HepG2 (cell line): ENCODE results near the gene SLC6A6. TPM values are rescaled to one million over a fixed set of nuclear protein-coding genes. Genes with fewer than 3 reads are reported as not detected.

Source experiments
- ATAC-seq: fragments of 200-7000 bp; cut with Tn5 transposase; 3 replicates; pipeline ENCODE4 v1.9.1; 2020; ENCODE audit warnings: mild to moderate bottlenecking, moderate library complexity
- BruUV-seq: library from RNA; stranded (reverse); fragments of 400-500 nt; replicated peaks from 2 replicates; lab custom pipeline; 2021; lab: Mats Ljungman, UMichigan
- CTCF ChIA-PET: fragments of 300-600 bp; formaldehyde crosslinking; extraction: SDS; loops from one replicate; lab custom pipeline; 2021; ENCODE audit warnings: low total read pairs, inconsistent platforms, low intra/inter-chr PET ratio; lab: Yijun Ruan, JAX
- POLR2A ChIA-PET: fragments of 350-600 bp; sonication (Branson Sonifier 250); formaldehyde crosslinking; loops from one replicate; lab custom pipeline; 2020; ENCODE audit warnings: antibody characterized with exemption, inconsistent platforms; lab: Yijun Ruan, JAX
- DNase-seq: peaks from one replicate; pipeline ENCODE4 v3.0.0-alpha.2; 2015; ENCODE audit warnings: low spot score
- FAIRE-seq: peaks from 3 replicates; lab custom pipeline; 2011; peaks lifted over from hg19 to GRCh38; lab: Jason Lieb, UNC
- H2AFZ ChIP-seq: one replicate; pipeline ENCODE4 v1.6.1; 2011; ENCODE audit warnings: low read length, inconsistent platforms
- H3K27ac ChIP-seq: fragments of 300-600 bp; 3 replicates; pipeline ENCODE4 v1.8.0; 2011; ENCODE audit warnings: mixed run types, mild to moderate bottlenecking, mixed read lengths, low read length, inconsistent platforms; ENCODE audit not compliant: insufficient read depth; ENCODE audit errors: extremely low read length
- H3K27me3 ChIP-seq, 2 experiments: fragments of 200-600 bp in 1 of 2; 2 replicates in 1 of 2; 3 replicates in 1 of 2; pipeline versions ENCODE4 v1.6.0 to v1.8.0; 2011; ENCODE audit warnings: low read length in 2 of 2, mild to moderate bottlenecking in 2 of 2, moderate library complexity in 2 of 2, inconsistent platforms in 1 of 2; ENCODE audit not compliant: insufficient read depth in 2 of 2, control insufficient read depth in 1 of 2
- H3K36me3 ChIP-seq, 2 experiments: fragments of 200-600 bp in 1 of 2; replicated peaks in 1 of 2; 2 replicates in 1 of 2; 3 replicates in 1 of 2; pipeline versions ENCODE4 v1.5.1 to v1.8.0; 2011; ENCODE audit warnings: low read length in 2 of 2, inconsistent platforms in 1 of 2; ENCODE audit not compliant: insufficient read depth in 2 of 2, control insufficient read depth in 1 of 2
- H3K4me1 ChIP-seq: 2 replicates; pipeline ENCODE4 v1.5.1; 2012; ENCODE audit warnings: low read length, inconsistent platforms; ENCODE audit not compliant: insufficient read depth
- H3K4me2 ChIP-seq: 2 replicates; pipeline ENCODE4 v1.6.0; 2011; ENCODE audit warnings: low read depth, low read length, inconsistent platforms
- H3K4me3 ChIP-seq, 3 experiments: fragments of 200-600 bp in 1 of 3; sonication (generic), shearing (Covaris generic) in 1 of 3; replicated peaks in 1 of 3; 2 replicates each; pipeline ENCODE4 v1.5.1; 2011 to 2016; ENCODE audit warnings: low read length in 3 of 3, inconsistent platforms in 2 of 3, low read depth in 2 of 3, mild to moderate bottlenecking in 2 of 3, control low read depth in 1 of 3, mixed read lengths in 1 of 3; ENCODE audit not compliant: insufficient read depth in 1 of 3
- H3K79me2 ChIP-seq: one replicate; pipeline ENCODE4 v1.6.1; 2011; ENCODE audit warnings: low read length, inconsistent platforms; ENCODE audit not compliant: insufficient read depth
- H3K9ac ChIP-seq: 2 replicates; pipeline ENCODE4 v1.6.0; 2011; ENCODE audit warnings: mild to moderate bottlenecking, low read depth, low read length, inconsistent platforms; ENCODE audit not compliant: insufficient read depth
- H3K9me3 ChIP-seq: 2 replicates; pipeline ENCODE4 v1.5.1; 2012; ENCODE audit warnings: mild to moderate bottlenecking, low read length
- H4K20me1 ChIP-seq: 2 replicates; pipeline ENCODE4 v1.6.0; 2011; ENCODE audit warnings: inconsistent platforms, mild to moderate bottlenecking, low read length, moderate library complexity; ENCODE audit not compliant: insufficient read depth
- GABPB1 ChIP-seq: IDR thresholded peaks from 2 replicates; pipeline ENCODE4 v1.6.1; 2016; ENCODE audit warnings: mild to moderate bottlenecking, missing genetic modification reagents, moderate library complexity, missing compliant biosample characterization
- KAT8 ChIP-seq: IDR thresholded peaks from 2 replicates; pipeline ENCODE4 v1.6.1; 2016; ENCODE audit warnings: missing genetic modification reagents, missing compliant biosample characterization
- SP140L ChIP-seq: sonication (generic); formaldehyde crosslinking; IDR thresholded peaks from 2 replicates; pipeline ENCODE4 v1.4.0; 2020; ENCODE audit warnings: missing genetic modification reagents, borderline replicate concordance
- ZMYM4 ChIP-seq: sonication (generic); formaldehyde crosslinking; IDR thresholded peaks from 2 replicates; pipeline ENCODE4 v1.8.1; 2023; ENCODE audit warnings: mild to moderate bottlenecking, missing genetic modification reagents
- ZNF24 ChIP-seq: fragments of 450-650 bp; IDR thresholded peaks from 2 replicates; pipeline ENCODE4 v1.6.1; 2017; ENCODE audit warnings: antibody characterized with exemption, mild to moderate bottlenecking
- ZNF276 ChIP-seq: sonication (generic); formaldehyde crosslinking; IDR thresholded peaks from 2 replicates; pipeline ENCODE4 v1.4.0; 2020; ENCODE audit warnings: mild to moderate bottlenecking, low read depth, missing genetic modification reagents
- ZNF335 ChIP-seq: sonication (generic); formaldehyde crosslinking; IDR thresholded peaks from 2 replicates; pipeline ENCODE4 v1.4.0; 2020; ENCODE audit warnings: missing genetic modification reagents
- ZNF383 ChIP-seq: sonication (generic); formaldehyde crosslinking; IDR thresholded peaks from 2 replicates; pipeline ENCODE4 v1.4.0; 2020; ENCODE audit warnings: missing genetic modification reagents, mild to moderate bottlenecking, borderline replicate concordance
- ZNF614 ChIP-seq: IDR thresholded peaks from 2 replicates; pipeline ENCODE4 v1.6.1; 2018; ENCODE audit warnings: missing biosample characterization, missing genetic modification reagents, inconsistent platforms, borderline replicate concordance
- whole genome bisulfite sequencing: methylation state at CpG from one replicate; pipeline ENCODE4 v1.1.6; 2017; ENCODE audit warnings: low lambda C conversion rate; 5-methylcytosine and 5-hydroxymethylcytosine counted together
- in situ Hi-C: cut with HindIII; loops from 2 replicates; pipeline ENCODE4 v1.10.0; 2017; ENCODE audit warnings: low pct_unique_long_range_greater_than_20kb; ENCODE audit not compliant: extremely low pct_ligation_motif_present
- intact Hi-C: fragments of 100-400 bp; cut with micrococcal nuclease; formaldehyde crosslinking; loops from one replicate; pipeline ENCODE4 v1.10.0; 2022; ENCODE audit not compliant: unreplicated experiment
- polyA plus RNA-seq, 8 experiments: library from polyadenylated mRNA; depleted of rRNA in 3 of 8; stranded (reverse) in 7 of 8; unstranded in 1 of 8; fragments of >200 nt; fragmentation: Illumina TruSeq in 4 of 8; extraction: Trizol in 4 of 8; gene quantifications; 2 replicates each; pipeline versions ENCODE4 v1.2.1 to v1.2.3, GENCODE V29; 2011 to 2016; ENCODE audit warnings: low read depth in 4 of 8, missing spikeins in 1 of 8, mixed read lengths in 1 of 8; ENCODE audit not compliant: insufficient read depth in 1 of 8
- total RNA-seq, 5 experiments: library from RNA; depleted of rRNA; stranded (reverse); fragments of >200 nt; fragmentation: Illumina TruSeq; extraction: Trizol; gene quantifications; 2 replicates each; pipeline ENCODE4 v1.2.3, GENCODE V29; 2016; ENCODE audit warnings: low read depth in 1 of 5

The SLC6A6 gene
- total and polyA plus RNA-seq, 2 of the 13 experiments (the other 11 are each of a cell fraction or from before 2014, with no cell fraction given), result 14.1 to 20.7 TPM

DNA sequence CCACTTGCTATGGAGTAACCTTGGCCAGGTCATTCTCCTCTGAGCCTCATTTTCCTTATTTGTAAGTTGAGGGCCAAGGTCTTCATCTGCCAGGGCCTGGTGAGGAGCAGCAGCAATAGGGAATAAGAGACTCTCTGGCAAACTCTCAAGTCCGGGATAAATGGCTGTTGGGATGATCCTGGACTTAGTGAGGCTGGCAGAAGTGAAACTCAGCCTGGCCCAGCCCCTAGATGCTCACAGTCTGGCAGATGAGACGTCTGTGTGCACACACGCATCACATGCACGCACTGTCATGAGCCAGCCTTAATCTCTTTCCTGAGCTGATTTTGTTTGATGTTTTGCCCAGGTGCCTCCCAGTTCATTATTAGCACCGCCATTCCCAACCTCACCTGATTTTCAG, 26.8 kb downstream of the SLC6A6 start:
- no peak for TF ChIP-seq ZMYM4 (CRISPR knock-in tag)
- no peak for TF ChIP-seq ZNF276 (CRISPR knock-in tag)
- no peak for TF ChIP-seq SP140L (CRISPR knock-in tag)
- TF ChIP-seq GABPB1 (CRISPR knock-in tag), result no peak
- TF ChIP-seq ZNF383, result no peak
- TF ChIP-seq ZNF614 (CRISPR knock-in tag), result no peak
- no peak for TF ChIP-seq ZNF24
- TF ChIP-seq KAT8 (CRISPR knock-in tag), result no peak
- TF ChIP-seq ZNF335 (CRISPR knock-in tag), result no peak
- Histone ChIP-seq H3K9me3 (no peaks in the 10 kb centered on the region), H3K79me2 (peaks cover 7% of the 10 kb centered on the region), H4K20me1 (no peaks in the 10 kb centered on the region; the same call in 1 of the 2 replicates), H3K9ac (no peak overlapping the region), H3K27ac (no peak overlapping the region), H3K4me3 (no peak overlapping the region), H3K36me3 (peaks cover 0 to 7% of the 10 kb centered on the region in 2 experiments; a peak in 1 of 5 replicates), H2AFZ (no peak overlapping the region), H3K4me2 (no peak overlapping the region), H3K27me3 (no peaks in the 10 kb centered on the region), H3K4me1 (peaks cover 54% of the 10 kb centered on the region)
- BruUV-seq, result no TSS peak
- no peak for DNase-seq
- ATAC-seq, result no peak
- no peak for FAIRE-seq
- ChIA-PET CTCF (no interaction called here), POLR2A (interaction anchor here (1.0 kb wide), 1 partner anchor 27 kb away, joined by 3 read pairs; the partner anchor contains the start of gene SLC6A6)
- in situ Hi-C loops (no loop called here), intact Hi-C loops (no loop called here)
- WGBS, result 67% methylated on average over 5 of the region's 5 CpGs
